Stromal cell of bone marrow (primary cell): ENCODE data around the gene MSL1.

Experiments
- DNase-seq: peaks from one replicate; pipeline ENCODE4 v3.0.0-alpha.2; 2012; ENCODE audit warnings: low read depth

MSL1 gene

GRCh38 chr17:40105861-40106759, 15.7 kb upstream of the MSL1 start:
- DNase-seq, result no peak

- no peak for DNase-seq
Observed at GRCh38 chr17:40106760-40107521, 14.8 kb upstream of the MSL1 start.

- DNase-seq, result no peak
Observed at GRCh38 chr17:40107522-40108174, 14.1 kb upstream of the MSL1 start.

- DNase-seq, result no peak
Observed at GRCh38 chr17:40108970-40109824, 12.6 kb upstream of the MSL1 start.

- no peak for DNase-seq
Observed at GRCh38 chr17:40110026-40110845, 11.5 kb upstream of the MSL1 start.

GRCh38 chr17:40111221-40112128, 10.3 kb upstream of the MSL1 start:
- DNase-seq, result peak; percentile 96

- DNase-seq, result no peak
Observed at GRCh38 chr17:40112191-40112711, 9.5 kb upstream of the MSL1 start.

- DNase-seq, result no peak
Observed at GRCh38 chr17:40112718-40113109, 9.1 kb upstream of the MSL1 start.

GRCh38 chr17:40113110-40113906, 8.5 kb upstream of the MSL1 start:
- DNase-seq, result peak; percentile 95

GRCh38 chr17:40113907-40114245, 7.9 kb upstream of the MSL1 start:
- DNase-seq, result no peak

- no peak for DNase-seq
Observed at GRCh38 chr17:40115101-40115436, 6.7 kb upstream of the MSL1 start.

- DNase-seq, result no peak
Observed at GRCh38 chr17:40122136-40122998, 596 bp downstream of the MSL1 start.

GRCh38 chr17:40122999-40123810, 1.4 kb downstream of the MSL1 start:
- no peak for DNase-seq

- no peak for DNase-seq
Observed at GRCh38 chr17:40123811-40124114, 2.0 kb downstream of the MSL1 start.

- DNase-seq, result no peak
Observed at GRCh38 chr17:40124279-40125141, 2.7 kb downstream of the MSL1 start.

GRCh38 chr17:40129498-40129897, 7.7 kb downstream of the MSL1 start:
- DNase-seq, result no peak
